ENCODE data around the gene HESX1.

- TF ChIP-seq ZIK1 (CRISPR knock-in tag; IDR thresholded peaks at IDR 0.05; ENCODE audit: borderline replicate concordance, low read depth), result no peak
- no peak for TF ChIP-seq MXI1 (IDR thresholded peaks at IDR 0.05; ENCODE audit: borderline replicate concordance, low read depth, low read length)
- TF ChIP-seq RELA (CRISPR knock-in tag; IDR thresholded peaks at IDR 0.05), result no peak
- TF ChIP-seq PBX2 (CRISPR knock-in tag; IDR thresholded peaks at IDR 0.05), result no peak
- no peak for TF ChIP-seq ZNF777 (CRISPR knock-in tag; IDR thresholded peaks at IDR 0.05)
- TF ChIP-seq PREB (CRISPR knock-in tag; IDR thresholded peaks at IDR 0.05), result no peak
- TF ChIP-seq CTCF (CRISPR knock-in tag; IDR thresholded peaks at IDR 0.05), result no peak
- no peak for TF ChIP-seq ELF1 (CRISPR knock-in tag; IDR thresholded peaks at IDR 0.05)
- no peak for TF ChIP-seq ZNF770 (CRISPR knock-in tag; IDR thresholded peaks at IDR 0.05)
- TF ChIP-seq POLR2AphosphoS5 (IDR thresholded peaks at IDR 0.05; ENCODE audit: low read depth, low read length), result no peak
- no peak for TF ChIP-seq ZNF597 (CRISPR knock-in tag; IDR thresholded peaks at IDR 0.05)
- no peak for TF ChIP-seq MAX (IDR thresholded peaks at IDR 0.05)
Observed at GRCh38 chr3:57169108-57169507, 30.7 kb downstream of the HESX1 start.
